SK-N-SH (cell line): ENCODE results near the gene HSF2. TPM values are rescaled to one million over a fixed set of nuclear protein-coding genes. Genes with fewer than 3 reads are reported as not detected.

Experiments used
- CTCF ChIA-PET: fragments of 300-600, 350-600 bp; formaldehyde crosslinking; extraction: SDS; loops from one replicate; lab custom pipeline; 2021; lab: Yijun Ruan, JAX
- POLR2A ChIA-PET: fragments of 350-600 bp; sonication (Branson Sonifier 250); formaldehyde crosslinking; extraction: SDS; loops from one replicate; lab custom pipeline; 2020; ENCODE audit warnings: antibody characterized with exemption, inconsistent platforms; lab: Yijun Ruan, JAX
- DNase-seq: peaks from one replicate; pipeline ENCODE4 v3.0.0; 2012
- H2AFZ ChIP-seq: fragments of 200-600 bp; sonication (generic); 2 replicates; pipeline ENCODE4 v1.8.1; 2016; ENCODE audit warnings: antibody characterized with exemption, mild to moderate bottlenecking, low read depth
- H3F3A ChIP-seq: fragments of 200-600 bp; sonication (generic); replicated peaks from 2 replicates; pipeline ENCODE3; 2016; ENCODE audit warnings: antibody characterized with exemption, mild to moderate bottlenecking; ENCODE audit not compliant: insufficient read depth
- H3K27ac ChIP-seq, 2 experiments: fragments of 200-500 bp in 1 of 2; fragments of 200-600 bp in 1 of 2; sonication (Bioruptor generic) in 1 of 2; sonication (generic), shearing (Covaris generic) in 1 of 2; 2 replicates each; pipeline versions ENCODE4 v1.5.1 to v1.6.1; 2014 to 2016; ENCODE audit warnings: low read depth in 2 of 2, inconsistent platforms in 1 of 2, low read length in 1 of 2, mild to moderate bottlenecking in 1 of 2, mixed read lengths in 1 of 2
- H3K27me3 ChIP-seq: fragments of 200-600 bp; sonication (generic), shearing (Covaris generic); 2 replicates; pipeline ENCODE4 v1.6.1; 2016; ENCODE audit warnings: mixed run types; ENCODE audit not compliant: insufficient read depth
- H3K36me3 ChIP-seq, 2 experiments: fragments of 200-500 bp in 1 of 2; fragments of 200-600 bp in 1 of 2; sonication (Bioruptor generic) in 1 of 2; sonication (generic) in 1 of 2; replicated peaks in 1 of 2; 2 replicates each; pipeline versions ENCODE3 to v1.5.1; 2014 to 2016; ENCODE audit warnings: low read length in 1 of 2, mild to moderate bottlenecking in 1 of 2; ENCODE audit not compliant: insufficient read depth in 2 of 2, control insufficient read depth in 1 of 2
- H3K4me1 ChIP-seq, 2 experiments: fragments of 200-500 bp in 1 of 2; fragments of 200-600 bp in 1 of 2; sonication (Bioruptor generic) in 1 of 2; sonication (generic), shearing (Covaris generic) in 1 of 2; 2 replicates each; pipeline versions ENCODE4 v1.5.1 to v1.6.1; 2014 to 2016; ENCODE audit warnings: low read depth in 1 of 2, low read length in 1 of 2, mixed run types in 1 of 2; ENCODE audit not compliant: insufficient read depth in 2 of 2, control insufficient read depth in 1 of 2
- H3K4me2 ChIP-seq: fragments of 200-600 bp; sonication (generic), shearing (Covaris generic); 2 replicates; pipeline ENCODE4 v1.6.1; 2017; ENCODE audit warnings: mixed run types
- H3K4me3 ChIP-seq, 2 experiments: fragments of 200-500 bp in 1 of 2; fragments of 200-600 bp in 1 of 2; sonication (Bioruptor generic) in 1 of 2; sonication (generic), shearing (Covaris generic) in 1 of 2; 2 replicates each; pipeline versions ENCODE4 v1.5.1 to v1.8.1; 2014 to 2016; ENCODE audit warnings: low read depth in 2 of 2, inconsistent platforms in 1 of 2, low read length in 1 of 2, mild to moderate bottlenecking in 1 of 2, mixed read lengths in 1 of 2, moderate library complexity in 1 of 2
- H3K79me2 ChIP-seq: fragments of 200-600 bp; sonication (generic); 2 replicates; pipeline ENCODE4 v1.8.1; 2017; ENCODE audit warnings: mild to moderate bottlenecking; ENCODE audit not compliant: insufficient read depth
- H3K9ac ChIP-seq: fragments of 200-600 bp; sonication (generic); 2 replicates; pipeline ENCODE4 v1.6.1; 2017; ENCODE audit warnings: mixed run types
- H3K9me2 ChIP-seq: fragments of 200-600 bp; sonication (generic); 2 replicates; pipeline ENCODE4 v1.6.1; 2017; ENCODE audit warnings: mixed run types
- H3K9me3 ChIP-seq: fragments of 200-600 bp; sonication (generic); 2 replicates; pipeline ENCODE4 v1.6.1; 2017; ENCODE audit warnings: mixed run types, mild to moderate bottlenecking, moderate library complexity
- H4K20me1 ChIP-seq: fragments of 200-600 bp; sonication (generic); 2 replicates; pipeline ENCODE4 v1.6.1; 2017; ENCODE audit warnings: mild to moderate bottlenecking, mixed run types; ENCODE audit not compliant: insufficient read depth
- EP300 ChIP-seq, 2 experiments: IDR thresholded peaks; 2 replicates each; pipeline versions ENCODE4 v1.4.0 to v1.6.1; 2012; ENCODE audit warnings: borderline replicate concordance in 1 of 2, low read depth in 1 of 2, low read length in 1 of 2
- GATA2 ChIP-seq: sonication (generic); formaldehyde crosslinking; IDR thresholded peaks from 2 replicates; pipeline ENCODE4 v1.5.0; 2020; ENCODE audit warnings: mild to moderate bottlenecking, missing genetic modification reagents
- MEF2A ChIP-seq: IDR thresholded peaks from 2 replicates; pipeline ENCODE4 v1.4.0; 2012; ENCODE audit warnings: low read depth, borderline replicate concordance
- POLR2AphosphoS5 ChIP-seq: IDR thresholded peaks from 2 replicates; pipeline ENCODE4 v1.6.1; 2012; ENCODE audit warnings: low read depth, low read length
- RAD21 ChIP-seq: IDR thresholded peaks from 2 replicates; pipeline ENCODE4 v1.6.1; 2012; ENCODE audit warnings: mild to moderate bottlenecking, low read length
- RCOR1 ChIP-seq: fragments of 150-350 bp; IDR thresholded peaks from 2 replicates; pipeline ENCODE4 v1.6.1; 2017; ENCODE audit warnings: antibody characterized with exemption, low read length
- RFX5 ChIP-seq: IDR thresholded peaks from 2 replicates; pipeline ENCODE4 v1.6.1; 2012; ENCODE audit warnings: mild to moderate bottlenecking, improper control_type of control experiment, low read length
- RXRA ChIP-seq: IDR thresholded peaks from 2 replicates; pipeline ENCODE4 v1.4.0; 2012; ENCODE audit warnings: low read depth, mild to moderate bottlenecking, borderline replicate concordance
- SIN3A ChIP-seq: IDR thresholded peaks from 2 replicates; pipeline ENCODE4 v1.6.1; 2012; ENCODE audit warnings: low read depth, mild to moderate bottlenecking, low read length, moderate library complexity, borderline replicate concordance
- TAF1 ChIP-seq: IDR thresholded peaks from 2 replicates; pipeline ENCODE4 v1.6.1; 2012; ENCODE audit warnings: low read depth, mild to moderate bottlenecking, low read length, moderate library complexity, borderline replicate concordance
- WGBS: methylation state at CpG from one replicate; pipeline ENCODE4 v1.1.6; 2017; ENCODE audit warnings: low lambda C conversion rate; 5-methylcytosine and 5-hydroxymethylcytosine counted together
- polyA plus RNA-seq, 3 experiments: library from polyadenylated mRNA; depleted of rRNA; stranded (reverse); fragments of >200 nt; gene quantifications; 2 replicates each; pipeline ENCODE4 v1.2.3, GENCODE V29; 2012
- TF ChIP-seq, protein P1 (sequence below): IDR thresholded peaks from 2 replicates; pipeline ENCODE4 v1.4.0; 2012; ENCODE audit warnings: low read depth, borderline replicate concordance
- TF ChIP-seq, protein P2 (sequence below): fragments of 200-600 bp; sonication (generic); IDR thresholded peaks from 2 replicates; pipeline ENCODE4 v1.6.1; 2017; ENCODE audit warnings: antibody characterized with exemption, mild to moderate bottlenecking, moderate library complexity
- TF ChIP-seq, protein P3 (sequence below): IDR thresholded peaks from 2 replicates; pipeline ENCODE4 v1.4.0; 2012; ENCODE audit warnings: low read depth, borderline replicate concordance
- TF ChIP-seq, protein P4 (sequence below): IDR thresholded peaks from 2 replicates; pipeline ENCODE4 v1.6.1; 2012; ENCODE audit warnings: mild to moderate bottlenecking, low read depth, low read length, moderate library complexity
- TF ChIP-seq, protein P5 (sequence below): fragments of 150-350 bp; IDR thresholded peaks from 2 replicates; pipeline ENCODE4 v1.6.1; 2016; ENCODE audit warnings: mild to moderate bottlenecking, low read depth, low read length

HSF2 gene
- polyA plus RNA-seq, 1 of the 3 experiments (the other 2 are of a cell fraction) = 22.2 TPM

DNA sequence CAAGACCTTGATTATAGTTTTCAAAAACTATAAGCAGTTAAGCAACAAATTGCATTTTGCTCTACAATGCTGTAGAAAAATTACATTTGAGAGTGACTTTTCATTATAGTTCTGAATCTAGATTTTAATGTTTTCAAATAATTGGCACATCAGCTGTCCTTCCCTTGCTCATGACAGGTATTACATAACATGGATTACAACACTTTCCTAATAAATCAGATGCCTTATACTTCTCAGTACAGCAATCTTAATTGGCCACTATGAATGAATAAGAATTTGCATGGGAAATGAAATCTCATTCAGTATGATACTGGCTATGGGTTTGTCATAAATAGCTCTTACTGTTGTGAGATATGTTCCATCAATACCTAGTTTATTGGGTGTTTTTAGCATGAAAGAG lies 29.9 kb downstream of the HSF2 start:
- TF ChIP-seq, protein P1, sequence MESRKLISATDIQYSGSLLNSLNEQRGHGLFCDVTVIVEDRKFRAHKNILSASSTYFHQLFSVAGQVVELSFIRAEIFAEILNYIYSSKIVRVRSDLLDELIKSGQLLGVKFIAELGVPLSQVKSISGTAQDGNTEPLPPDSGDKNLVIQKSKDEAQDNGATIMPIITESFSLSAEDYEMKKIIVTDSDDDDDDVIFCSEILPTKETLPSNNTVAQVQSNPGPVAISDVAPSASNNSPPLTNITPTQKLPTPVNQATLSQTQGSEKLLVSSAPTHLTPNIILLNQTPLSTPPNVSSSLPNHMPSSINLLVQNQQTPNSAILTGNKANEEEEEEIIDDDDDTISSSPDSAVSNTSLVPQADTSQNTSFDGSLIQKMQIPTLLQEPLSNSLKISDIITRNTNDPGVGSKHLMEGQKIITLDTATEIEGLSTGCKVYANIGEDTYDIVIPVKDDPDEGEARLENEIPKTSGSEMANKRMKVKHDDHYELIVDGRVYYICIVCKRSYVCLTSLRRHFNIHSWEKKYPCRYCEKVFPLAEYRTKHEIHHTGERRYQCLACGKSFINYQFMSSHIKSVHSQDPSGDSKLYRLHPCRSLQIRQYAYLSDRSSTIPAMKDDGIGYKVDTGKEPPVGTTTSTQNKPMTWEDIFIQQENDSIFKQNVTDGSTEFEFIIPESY = no peak
- TF ChIP-seq, protein P2, sequence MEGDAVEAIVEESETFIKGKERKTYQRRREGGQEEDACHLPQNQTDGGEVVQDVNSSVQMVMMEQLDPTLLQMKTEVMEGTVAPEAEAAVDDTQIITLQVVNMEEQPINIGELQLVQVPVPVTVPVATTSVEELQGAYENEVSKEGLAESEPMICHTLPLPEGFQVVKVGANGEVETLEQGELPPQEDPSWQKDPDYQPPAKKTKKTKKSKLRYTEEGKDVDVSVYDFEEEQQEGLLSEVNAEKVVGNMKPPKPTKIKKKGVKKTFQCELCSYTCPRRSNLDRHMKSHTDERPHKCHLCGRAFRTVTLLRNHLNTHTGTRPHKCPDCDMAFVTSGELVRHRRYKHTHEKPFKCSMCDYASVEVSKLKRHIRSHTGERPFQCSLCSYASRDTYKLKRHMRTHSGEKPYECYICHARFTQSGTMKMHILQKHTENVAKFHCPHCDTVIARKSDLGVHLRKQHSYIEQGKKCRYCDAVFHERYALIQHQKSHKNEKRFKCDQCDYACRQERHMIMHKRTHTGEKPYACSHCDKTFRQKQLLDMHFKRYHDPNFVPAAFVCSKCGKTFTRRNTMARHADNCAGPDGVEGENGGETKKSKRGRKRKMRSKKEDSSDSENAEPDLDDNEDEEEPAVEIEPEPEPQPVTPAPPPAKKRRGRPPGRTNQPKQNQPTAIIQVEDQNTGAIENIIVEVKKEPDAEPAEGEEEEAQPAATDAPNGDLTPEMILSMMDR = no peak
- TF ChIP-seq, protein P3, sequence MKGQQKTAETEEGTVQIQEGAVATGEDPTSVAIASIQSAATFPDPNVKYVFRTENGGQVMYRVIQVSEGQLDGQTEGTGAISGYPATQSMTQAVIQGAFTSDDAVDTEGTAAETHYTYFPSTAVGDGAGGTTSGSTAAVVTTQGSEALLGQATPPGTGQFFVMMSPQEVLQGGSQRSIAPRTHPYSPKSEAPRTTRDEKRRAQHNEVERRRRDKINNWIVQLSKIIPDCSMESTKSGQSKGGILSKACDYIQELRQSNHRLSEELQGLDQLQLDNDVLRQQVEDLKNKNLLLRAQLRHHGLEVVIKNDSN = no peak
- no peaks in the 10 kb centered on the region for H3F3A ChIP-seq
- H3K27me3 ChIP-seq = no peaks in the 10 kb centered on the region
- no peak overlapping the region for H3K4me3 ChIP-seq
- no peaks in the 10 kb centered on the region for H3K4me1 ChIP-seq
- ChIA-PET CTCF (no interaction called here), POLR2A (no interaction called here)
- no peaks in the 10 kb centered on the region for H3K9me2 ChIP-seq
- no peaks in the 10 kb centered on the region for H4K20me1 ChIP-seq
- H3K4me2 ChIP-seq = no peak overlapping the region
- no peaks in the 10 kb centered on the region for H3K79me2 ChIP-seq
- no peak overlapping the region for H3K27ac ChIP-seq
- H3K9ac ChIP-seq = no peak overlapping the region
- H3K9me3 ChIP-seq = no peaks in the 10 kb centered on the region
- peaks cover 68 to 85% of the 10 kb centered on the region in 2 experiments for H3K36me3 ChIP-seq
- no peak overlapping the region for H2AFZ ChIP-seq
- DNase-seq = no peak

DNA sequence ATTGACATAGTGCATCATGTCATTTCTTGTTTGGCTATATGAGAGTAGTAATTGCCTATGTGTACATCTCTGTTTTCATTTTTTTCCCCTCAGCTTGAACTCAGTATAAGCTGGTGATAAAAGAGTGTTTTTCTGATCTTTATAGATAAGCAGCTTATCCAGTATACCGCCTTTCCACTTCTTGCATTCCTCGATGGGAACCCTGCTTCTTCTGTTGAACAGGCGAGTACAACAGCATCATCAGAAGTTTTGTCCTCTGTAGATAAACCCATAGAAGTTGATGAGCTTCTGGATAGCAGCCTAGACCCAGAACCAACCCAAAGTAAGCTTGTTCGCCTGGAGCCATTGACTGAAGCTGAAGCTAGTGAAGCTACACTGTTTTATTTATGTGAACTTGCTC lies 32.3 kb downstream of the HSF2 start:
- Histone ChIP-seq H3K4me1 (no peaks in the 10 kb centered on the region), H3K9me2 (no peaks in the 10 kb centered on the region), H3F3A (no peaks in the 10 kb centered on the region), H3K9me3 (no peaks in the 10 kb centered on the region), H4K20me1 (no peaks in the 10 kb centered on the region), H3K36me3 (peaks cover 72 to 76% of the 10 kb centered on the region in 2 experiments), H3K27me3 (no peaks in the 10 kb centered on the region), H2AFZ (no peak overlapping the region), H3K9ac (no peak overlapping the region), H3K4me3 (no peak overlapping the region), H3K4me2 (no peak overlapping the region), H3K27ac (no peak overlapping the region), H3K79me2 (no peaks in the 10 kb centered on the region)
- CTCF ChIA-PET = interaction anchor here (1.7 kb wide), 1 partner anchor 14 kb away, joined by 5 read pairs; no protein-coding TSS in a partner anchor
- WGBS = 85% methylated on average over 4 of the region's 4 CpGs
- POLR2A ChIA-PET = no interaction called here
- no peak for DNase-seq
- no peak for TF ChIP-seq POLR2AphosphoS5
- TF ChIP-seq, protein P1 = no peak
- no peak for TF ChIP-seq MEF2A
- TF ChIP-seq RAD21 = no peak
- TF ChIP-seq, protein P4, sequence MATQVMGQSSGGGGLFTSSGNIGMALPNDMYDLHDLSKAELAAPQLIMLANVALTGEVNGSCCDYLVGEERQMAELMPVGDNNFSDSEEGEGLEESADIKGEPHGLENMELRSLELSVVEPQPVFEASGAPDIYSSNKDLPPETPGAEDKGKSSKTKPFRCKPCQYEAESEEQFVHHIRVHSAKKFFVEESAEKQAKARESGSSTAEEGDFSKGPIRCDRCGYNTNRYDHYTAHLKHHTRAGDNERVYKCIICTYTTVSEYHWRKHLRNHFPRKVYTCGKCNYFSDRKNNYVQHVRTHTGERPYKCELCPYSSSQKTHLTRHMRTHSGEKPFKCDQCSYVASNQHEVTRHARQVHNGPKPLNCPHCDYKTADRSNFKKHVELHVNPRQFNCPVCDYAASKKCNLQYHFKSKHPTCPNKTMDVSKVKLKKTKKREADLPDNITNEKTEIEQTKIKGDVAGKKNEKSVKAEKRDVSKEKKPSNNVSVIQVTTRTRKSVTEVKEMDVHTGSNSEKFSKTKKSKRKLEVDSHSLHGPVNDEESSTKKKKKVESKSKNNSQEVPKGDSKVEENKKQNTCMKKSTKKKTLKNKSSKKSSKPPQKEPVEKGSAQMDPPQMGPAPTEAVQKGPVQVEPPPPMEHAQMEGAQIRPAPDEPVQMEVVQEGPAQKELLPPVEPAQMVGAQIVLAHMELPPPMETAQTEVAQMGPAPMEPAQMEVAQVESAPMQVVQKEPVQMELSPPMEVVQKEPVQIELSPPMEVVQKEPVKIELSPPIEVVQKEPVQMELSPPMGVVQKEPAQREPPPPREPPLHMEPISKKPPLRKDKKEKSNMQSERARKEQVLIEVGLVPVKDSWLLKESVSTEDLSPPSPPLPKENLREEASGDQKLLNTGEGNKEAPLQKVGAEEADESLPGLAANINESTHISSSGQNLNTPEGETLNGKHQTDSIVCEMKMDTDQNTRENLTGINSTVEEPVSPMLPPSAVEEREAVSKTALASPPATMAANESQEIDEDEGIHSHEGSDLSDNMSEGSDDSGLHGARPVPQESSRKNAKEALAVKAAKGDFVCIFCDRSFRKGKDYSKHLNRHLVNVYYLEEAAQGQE = no peak
- no peak for TF ChIP-seq EP300 (IDR thresholded peaks at IDR 0.05; ENCODE audit: borderline replicate concordance in 1 of 2, low read depth in 1 of 2, low read length in 1 of 2)
- TF ChIP-seq RFX5 = no peak
- TF ChIP-seq GATA2 (CRISPR knock-in tag) = no peak
- no peak for TF ChIP-seq RXRA
- TF ChIP-seq SIN3A = no peak
- TF ChIP-seq RCOR1 = no peak
- no peak for TF ChIP-seq TAF1
- TF ChIP-seq, protein P5, sequence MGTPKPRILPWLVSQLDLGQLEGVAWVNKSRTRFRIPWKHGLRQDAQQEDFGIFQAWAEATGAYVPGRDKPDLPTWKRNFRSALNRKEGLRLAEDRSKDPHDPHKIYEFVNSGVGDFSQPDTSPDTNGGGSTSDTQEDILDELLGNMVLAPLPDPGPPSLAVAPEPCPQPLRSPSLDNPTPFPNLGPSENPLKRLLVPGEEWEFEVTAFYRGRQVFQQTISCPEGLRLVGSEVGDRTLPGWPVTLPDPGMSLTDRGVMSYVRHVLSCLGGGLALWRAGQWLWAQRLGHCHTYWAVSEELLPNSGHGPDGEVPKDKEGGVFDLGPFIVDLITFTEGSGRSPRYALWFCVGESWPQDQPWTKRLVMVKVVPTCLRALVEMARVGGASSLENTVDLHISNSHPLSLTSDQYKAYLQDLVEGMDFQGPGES = no peak
